Stomach (tissue), 9 donors: ENCODE results near the gene RSRC1. TPM values are rescaled to one million over a fixed set of nuclear protein-coding genes. Genes with fewer than 3 reads are reported as not detected.
"Not testable (repeated sequence)": the region's sequence is repeated elsewhere in the genome, so short reads cannot be mapped to it uniquely, and the experiment has no call there.

Source experiments
- DNase-seq, 2 donors: peaks; one replicate each; pipeline versions ENCODE4 v3.0.0 to v3.0.0-alpha.2; 2013 to 2019
- H3K27ac ChIP-seq, 5 donors: fragments of 200-600 bp in 4 of 5; sonication (generic) in 4 of 5; one replicate each; pipeline ENCODE4 v1.5.1; 2013 to 2019; ENCODE audit warnings: mild to moderate bottlenecking in 1 of 5, moderate library complexity in 1 of 5
- H3K27me3 ChIP-seq, 3 donors: fragments of 200-600 bp; sonication (generic); one replicate each; pipeline ENCODE4 v1.5.1; 2017 to 2019; ENCODE audit warnings: mixed run types in 1 of 3
- H3K36me3 ChIP-seq, 4 donors: fragments of 200-600 bp; sonication (generic); 1 replicate in 3 of 4; 2 replicates in 1 of 4; pipeline ENCODE4 v1.5.1; 2016 to 2019
- H3K4me1 ChIP-seq, 4 donors: fragments of 200-600 bp; sonication (generic); one replicate each; pipeline ENCODE4 v1.5.1; 2016 to 2019
- H3K4me3 ChIP-seq, 4 donors: fragments of 200-600 bp; sonication (generic) in 3 of 4; one replicate each; pipeline ENCODE4 v1.5.1; 2016 to 2019; ENCODE audit warnings: mild to moderate bottlenecking in 1 of 4
- H3K9me3 ChIP-seq, 4 donors: fragments of 200-600 bp; sonication (generic); one replicate each; pipeline ENCODE4 v1.5.1; 2016 to 2019
- EP300 ChIP-seq: sonication (generic); formaldehyde crosslinking; IDR thresholded peaks from one replicate; pipeline ENCODE4 v1.6.1; 2017; ENCODE audit warnings: antibody characterized with exemption
- POLR2A ChIP-seq, 4 donors: fragments of 450-650 bp; IDR thresholded peaks; one replicate each; pipeline ENCODE4 v1.6.1; 2016; ENCODE audit warnings: antibody characterized with exemption in 4 of 4, control low read depth in 2 of 4, mild to moderate bottlenecking in 1 of 4, moderate library complexity in 1 of 4
- POLR2AphosphoS5 ChIP-seq, 3 donors: sonication (generic); formaldehyde crosslinking; IDR thresholded peaks; one replicate each; pipeline ENCODE4 v1.6.1; 2016; ENCODE audit warnings: antibody characterized with exemption in 3 of 3
- WGBS, 5 donors: extraction: QIAGEN DNeasy Blood & Tissue Kit in 3 of 5; methylation state at CpG; one replicate each; pipeline versions ENCODE4 v1.1.5 to v1.1.7; 2013 to 2018; 5-methylcytosine and 5-hydroxymethylcytosine counted together
- intact Hi-C: fragments of 100-400 bp; cut with DNase I; formaldehyde crosslinking; loops from one replicate; pipeline ENCODE4 v1.15.1; 2023; ENCODE audit warnings: low total_unique reads
- polyA plus RNA-seq, 3 donors: library from polyadenylated mRNA; stranded (reverse); fragments of 200-250 nt; gene quantifications; one replicate each; pipeline ENCODE4 v1.2.3, GENCODE V29; 2013
- total RNA-seq, 5 donors: library from RNA; depleted of rRNA; stranded (reverse); fragments of >200 nt; gene quantifications; one replicate each; pipeline versions ENCODE4 v1.1.0 to v1.2.3, GENCODE V29; 2014 to 2016
- TF ChIP-seq, protein P1 (sequence below), 7 experiments: fragments of 450-650 bp in 4 of 7; fragments of 200-600 bp in 3 of 7; sonication (generic) in 3 of 7; IDR thresholded peaks; one replicate each; pipeline ENCODE4 v1.5.1; 2016 to 2019; ENCODE audit warnings: antibody characterized with exemption in 7 of 7, control low read depth in 2 of 7, mild to moderate bottlenecking in 1 of 7
- donor health status: healthy with polysubstance abuse.
- donor health status: Bipolar disorder and iron deficiency.
- donor health status: healthy.

Gene RSRC1
- total and polyA plus RNA-seq, 8 donors, result 1.7 to 502 (median 12.0) TPM

DNA sequence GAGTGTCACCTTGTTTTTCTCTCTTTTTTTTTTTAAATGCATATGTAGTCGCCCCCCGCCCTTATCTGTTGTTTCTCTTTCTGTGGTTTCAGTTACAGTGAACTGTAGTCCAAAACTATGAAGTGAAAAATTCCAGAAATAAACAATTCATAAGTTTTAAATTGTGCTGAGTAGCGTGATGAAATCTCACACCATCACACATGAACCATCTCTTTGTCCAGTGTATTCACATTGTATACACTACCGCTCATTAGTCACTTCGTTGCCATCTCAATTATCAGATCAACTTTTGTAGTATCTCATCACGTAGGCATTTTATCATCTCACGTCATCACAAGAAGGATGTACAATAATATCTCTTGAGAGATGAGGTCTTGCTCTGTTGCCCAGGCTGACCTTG lies 398.6 kb downstream of the RSRC1 start:
- Histone ChIP-seq H3K9me3 (no peaks in the 10 kb centered on the region), H3K36me3 (no peaks in the 10 kb centered on the region), H3K4me3 (no peak overlapping the region), H3K27ac (no peak overlapping the region), H3K27me3 (no peaks in the 10 kb centered on the region), H3K4me1 (no peaks in the 10 kb centered on the region)
- TF ChIP-seq POLR2A (IDR thresholded peaks at IDR 0.05), result no peak
- TF ChIP-seq, protein P1, sequence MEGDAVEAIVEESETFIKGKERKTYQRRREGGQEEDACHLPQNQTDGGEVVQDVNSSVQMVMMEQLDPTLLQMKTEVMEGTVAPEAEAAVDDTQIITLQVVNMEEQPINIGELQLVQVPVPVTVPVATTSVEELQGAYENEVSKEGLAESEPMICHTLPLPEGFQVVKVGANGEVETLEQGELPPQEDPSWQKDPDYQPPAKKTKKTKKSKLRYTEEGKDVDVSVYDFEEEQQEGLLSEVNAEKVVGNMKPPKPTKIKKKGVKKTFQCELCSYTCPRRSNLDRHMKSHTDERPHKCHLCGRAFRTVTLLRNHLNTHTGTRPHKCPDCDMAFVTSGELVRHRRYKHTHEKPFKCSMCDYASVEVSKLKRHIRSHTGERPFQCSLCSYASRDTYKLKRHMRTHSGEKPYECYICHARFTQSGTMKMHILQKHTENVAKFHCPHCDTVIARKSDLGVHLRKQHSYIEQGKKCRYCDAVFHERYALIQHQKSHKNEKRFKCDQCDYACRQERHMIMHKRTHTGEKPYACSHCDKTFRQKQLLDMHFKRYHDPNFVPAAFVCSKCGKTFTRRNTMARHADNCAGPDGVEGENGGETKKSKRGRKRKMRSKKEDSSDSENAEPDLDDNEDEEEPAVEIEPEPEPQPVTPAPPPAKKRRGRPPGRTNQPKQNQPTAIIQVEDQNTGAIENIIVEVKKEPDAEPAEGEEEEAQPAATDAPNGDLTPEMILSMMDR (IDR thresholded peaks at IDR 0.05), result no peak
- TF ChIP-seq POLR2AphosphoS5 (IDR thresholded peaks at IDR 0.05), result no peak
- no peak for TF ChIP-seq EP300
- DNase-seq, result no peak
- intact Hi-C loops, result no loop called here
- WGBS, 5 donors, result 78 to 92% (median 87%) methylated on average over 7 of the region's 7 CpGs

DNA sequence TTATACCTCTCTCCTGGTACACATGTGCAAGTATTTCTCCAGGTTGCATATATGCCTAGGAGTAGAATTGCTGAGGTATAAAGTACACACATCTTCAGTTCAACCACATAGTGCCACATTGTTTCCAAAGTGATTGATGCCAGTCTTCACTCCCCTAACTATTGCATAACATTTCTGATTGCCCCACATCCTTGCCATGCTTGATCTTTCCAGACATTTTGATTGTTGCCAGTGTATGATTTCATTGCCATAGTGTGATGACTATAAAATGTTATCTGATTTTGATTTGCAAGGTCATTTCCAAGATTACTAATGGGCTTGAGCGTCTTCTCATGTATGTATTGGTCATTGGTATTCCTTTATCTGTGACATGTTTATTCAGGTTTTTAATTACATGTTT lies 400.0 kb downstream of the RSRC1 start:
- H3K4me3 ChIP-seq, result no peak overlapping the region
- no peaks in the 10 kb centered on the region for H3K4me1 ChIP-seq
- no peak for DNase-seq
- no peaks in the 10 kb centered on the region for H3K36me3 ChIP-seq
- peaks cover 0 to 8% (median 2%) of the 10 kb centered on the region in 4 donors for H3K9me3 ChIP-seq
- H3K27me3 ChIP-seq, result no peaks in the 10 kb centered on the region
- 74 to 96% (median 86%) methylated on average over 1 of the region's 1 CpG for WGBS, 5 donors
- intact Hi-C loops, result no loop called here
- TF ChIP-seq EP300, result no peak
- TF ChIP-seq, protein P1 (IDR thresholded peaks at IDR 0.05), result no peak
- TF ChIP-seq POLR2A (IDR thresholded peaks at IDR 0.05), result no peak
- TF ChIP-seq POLR2AphosphoS5 (IDR thresholded peaks at IDR 0.05), result no peak
- H3K27ac ChIP-seq, result no peak overlapping the region

DNA sequence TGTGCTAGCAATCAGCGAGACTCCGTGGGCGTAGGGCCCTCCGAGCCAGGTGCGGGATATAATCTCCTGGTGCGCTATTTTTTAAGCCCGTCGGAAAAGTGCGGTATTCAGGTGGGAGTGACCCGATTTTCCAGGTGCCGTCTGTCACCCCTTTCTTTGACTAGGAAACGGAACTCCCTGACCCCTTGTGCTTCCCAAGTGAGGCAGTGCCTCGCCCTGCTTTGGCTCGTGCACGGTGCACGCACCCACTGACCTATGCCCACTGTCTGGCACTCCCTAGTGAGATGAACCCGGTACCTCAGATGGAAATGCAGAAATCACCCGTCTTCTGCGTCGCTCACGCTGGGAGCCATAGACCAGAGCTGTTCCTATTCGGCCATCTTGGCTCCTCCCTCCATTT lies 406.8 kb downstream of the RSRC1 start:
- H3K27ac ChIP-seq, result not testable (repeated sequence)

DNA sequence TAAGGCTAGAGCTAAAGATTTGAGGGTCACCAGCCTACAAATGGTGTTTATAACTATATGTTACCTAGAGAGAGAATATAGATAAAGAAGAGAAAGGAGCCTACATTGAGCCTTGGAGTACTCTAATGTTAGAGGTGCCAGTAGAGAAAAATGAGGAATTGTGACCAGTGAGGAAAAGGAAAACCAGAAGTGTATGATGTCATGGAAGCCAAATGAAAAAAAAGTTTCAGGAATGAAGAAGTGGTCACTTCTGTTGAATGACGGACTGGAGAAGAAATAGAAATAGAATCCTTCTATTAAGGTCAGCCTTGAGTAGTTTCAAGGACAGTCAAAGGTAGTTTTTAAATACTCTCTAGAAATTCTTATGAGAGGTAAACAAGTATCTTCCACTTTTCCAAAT lies 409.9 kb downstream of the RSRC1 start:
- intact Hi-C loops, result no loop called here
- TF ChIP-seq, protein P1 (IDR thresholded peaks at IDR 0.05), result no peak
- TF ChIP-seq EP300, result no peak
- no peak for TF ChIP-seq POLR2A (IDR thresholded peaks at IDR 0.05)
- WGBS, 5 donors, result 84 to 93% (median 93%) methylated on average over 1 of the region's 1 CpG

More for the DNA sequence above, 406.8 kb downstream of the RSRC1 start:
- H3K27me3 ChIP-seq, H3K4me3 ChIP-seq, DNase-seq, H3K4me1 ChIP-seq, intact Hi-C loops, H3K36me3 ChIP-seq: not testable (repeated sequence)
- 94 to 98% (median 96%) methylated on average over 20 to 22 of the region's 22 CpGs for WGBS, 5 donors
- peaks cover 0 to 15% (median 6%) of the 10 kb centered on the region in 4 donors for H3K9me3 ChIP-seq

DNA sequence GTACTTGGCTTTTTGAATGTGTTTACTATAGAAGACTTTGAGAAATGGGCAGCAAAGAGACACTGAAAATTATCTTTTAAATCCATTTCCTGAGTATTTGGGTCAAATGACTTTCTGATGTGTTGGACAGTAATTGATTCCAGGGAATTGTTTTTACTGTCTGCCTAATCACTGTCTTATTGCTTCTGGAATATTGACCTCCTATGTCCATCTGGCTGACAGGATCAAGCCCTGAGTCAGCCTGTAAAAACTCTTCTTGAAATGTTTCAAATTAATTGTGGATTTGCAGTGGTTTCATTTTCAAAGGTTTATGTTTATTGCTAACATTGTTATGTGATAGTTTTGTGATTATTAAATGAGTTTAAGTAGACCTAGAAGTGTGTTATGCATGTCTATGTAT lies 410.5 kb downstream of the RSRC1 start:
- no peak overlapping the region for H3K27ac ChIP-seq
- no peaks in the 10 kb centered on the region for H3K27me3 ChIP-seq
- no peak overlapping the region for H3K4me3 ChIP-seq
- H3K36me3 ChIP-seq, result no peaks in the 10 kb centered on the region
- H3K4me1 ChIP-seq, result no peaks in the 10 kb centered on the region
- TF ChIP-seq EP300 (no peak), POLR2AphosphoS5 (IDR thresholded peaks at IDR 0.05) (no peak), POLR2A (IDR thresholded peaks at IDR 0.05) (no peak)
- TF ChIP-seq, protein P1 (IDR thresholded peaks at IDR 0.05), result no peak
- DNase-seq, result no peak
- intact Hi-C loops, result no loop called here
- H3K9me3 ChIP-seq, result peaks cover 0 to 7% (median 3%) of the 10 kb centered on the region in 4 donors

More for the DNA sequence above, 409.9 kb downstream of the RSRC1 start:
- no peak overlapping the region for H3K4me3 ChIP-seq
- H3K4me1 ChIP-seq, result no peaks in the 10 kb centered on the region
- H3K9me3 ChIP-seq, result peaks cover 0 to 7% (median 3%) of the 10 kb centered on the region in 4 donors
- no peak for DNase-seq
- no peak overlapping the region for H3K27ac ChIP-seq
- no peaks in the 10 kb centered on the region for H3K27me3 ChIP-seq
- no peaks in the 10 kb centered on the region for H3K36me3 ChIP-seq
